BJ (cell line): ENCODE results near the gene SYNJ2. TPM values are rescaled to one million over a fixed set of nuclear protein-coding genes. Genes with fewer than 3 reads are reported as not detected.

Experiments
- CTCF ChIA-PET: fragments of 350-600 bp; formaldehyde crosslinking; extraction: SDS; loops from one replicate; lab custom pipeline; 2021; ENCODE audit warnings: antibody characterized with exemption, inconsistent platforms; lab: Yijun Ruan, JAX
- POLR2A ChIA-PET: fragments of 300-600 bp; sonication (Branson Sonifier 250); formaldehyde crosslinking; extraction: SDS; loops from one replicate; lab custom pipeline; 2021; ENCODE audit warnings: antibody characterized with exemption; lab: Charles Lee
- DNase-seq: peaks from one replicate; pipeline ENCODE4 v3.0.0-alpha.2; 2011; ENCODE audit warnings: low read depth
- H3K27me3 ChIP-seq: 2 replicates; pipeline ENCODE4 v1.6.0; 2011; ENCODE audit warnings: low read length; ENCODE audit not compliant: control insufficient read depth, insufficient read depth
- H3K36me3 ChIP-seq: 2 replicates; pipeline ENCODE4 v1.5.1; 2011; ENCODE audit warnings: low read length; ENCODE audit not compliant: control insufficient read depth, insufficient read depth
- H3K4me3 ChIP-seq: 2 replicates; pipeline ENCODE4 v1.5.1; 2011; ENCODE audit warnings: low read depth, mild to moderate bottlenecking, control low read depth, low read length
- CTCF ChIP-seq: IDR thresholded peaks from 2 replicates; pipeline ENCODE4 v1.5.1; 2011; ENCODE audit warnings: low read depth, mild to moderate bottlenecking, control low read depth, inconsistent platforms, low read length, moderate library complexity; ENCODE audit not compliant: insufficient read depth
- polyA plus RNA-seq: library from polyadenylated mRNA; depleted of rRNA; stranded (reverse); fragments of >200 nt; gene quantifications from 2 replicates; pipeline ENCODE4 v1.2.3, GENCODE V29; 2011

SYNJ2 gene
- polyA plus RNA-seq, 1 experiment: 29.9 TPM

- no peak for TF ChIP-seq CTCF
- no peak overlapping the region for H3K4me3 ChIP-seq
- H3K27me3 ChIP-seq: no peaks in the 10 kb centered on the region
- ChIA-PET POLR2A (no interaction called here), CTCF (no interaction called here)
- H3K36me3 ChIP-seq: peaks cover 30% of the 10 kb centered on the region
- no peak for DNase-seq
Measured at GRCh38 chr6:158092806-158093205, 111.1 kb downstream of the SYNJ2 start.

GRCh38 chr6:158095031-158095430 lies 113.4 kb downstream of the SYNJ2 start:
- ChIA-PET CTCF (no interaction called here), POLR2A (no interaction called here)
- no peak for DNase-seq
- peaks cover 27% of the 10 kb centered on the region for H3K36me3 ChIP-seq
- no peak for TF ChIP-seq CTCF
- H3K4me3 ChIP-seq: no peak overlapping the region
- no peaks in the 10 kb centered on the region for H3K27me3 ChIP-seq

GRCh38 chr6:158095671-158096070 lies 114.0 kb downstream of the SYNJ2 start:
- H3K4me3 ChIP-seq: no peak overlapping the region
- CTCF ChIA-PET: interaction anchor here (1.1 kb wide), 1 partner anchor 110 kb away, joined by 3 read pairs; no protein-coding TSS in a partner anchor
- no peak for TF ChIP-seq CTCF
- DNase-seq: no peak
- H3K36me3 ChIP-seq: peaks cover 27% of the 10 kb centered on the region
- no peaks in the 10 kb centered on the region for H3K27me3 ChIP-seq
- POLR2A ChIA-PET: no interaction called here

- Histone ChIP-seq H3K4me3 (no peak overlapping the region), H3K27me3 (no peaks in the 10 kb centered on the region), H3K36me3 (peaks cover 1% of the 10 kb centered on the region)
- TF ChIP-seq CTCF: no peak
- ChIA-PET CTCF (no interaction called here), POLR2A (no interaction called here)
- no peak for DNase-seq
Measured at GRCh38 chr6:158103228-158103627, 121.6 kb downstream of the SYNJ2 start.

GRCh38 chr6:158104696-158105095 lies 123.0 kb downstream of the SYNJ2 start:
- ChIA-PET CTCF (interaction anchor here (0.6 kb wide), 1 partner anchor 10 kb away, joined by 3 read pairs; no protein-coding TSS in a partner anchor), POLR2A (no interaction called here)
- H3K4me3 ChIP-seq: no peak overlapping the region
- no peaks in the 10 kb centered on the region; the same call in 1 of the 2 replicates for H3K36me3 ChIP-seq
- no peak for TF ChIP-seq CTCF
- no peak for DNase-seq
- H3K27me3 ChIP-seq: no peaks in the 10 kb centered on the region
